GM04504 (cell line): ENCODE data around the gene ALPL.

Experiments
- DNase-seq: peaks from one replicate; pipeline ENCODE4 v3.0.0-alpha.2; 2012; ENCODE audit warnings: low read depth

ALPL gene

DNA sequence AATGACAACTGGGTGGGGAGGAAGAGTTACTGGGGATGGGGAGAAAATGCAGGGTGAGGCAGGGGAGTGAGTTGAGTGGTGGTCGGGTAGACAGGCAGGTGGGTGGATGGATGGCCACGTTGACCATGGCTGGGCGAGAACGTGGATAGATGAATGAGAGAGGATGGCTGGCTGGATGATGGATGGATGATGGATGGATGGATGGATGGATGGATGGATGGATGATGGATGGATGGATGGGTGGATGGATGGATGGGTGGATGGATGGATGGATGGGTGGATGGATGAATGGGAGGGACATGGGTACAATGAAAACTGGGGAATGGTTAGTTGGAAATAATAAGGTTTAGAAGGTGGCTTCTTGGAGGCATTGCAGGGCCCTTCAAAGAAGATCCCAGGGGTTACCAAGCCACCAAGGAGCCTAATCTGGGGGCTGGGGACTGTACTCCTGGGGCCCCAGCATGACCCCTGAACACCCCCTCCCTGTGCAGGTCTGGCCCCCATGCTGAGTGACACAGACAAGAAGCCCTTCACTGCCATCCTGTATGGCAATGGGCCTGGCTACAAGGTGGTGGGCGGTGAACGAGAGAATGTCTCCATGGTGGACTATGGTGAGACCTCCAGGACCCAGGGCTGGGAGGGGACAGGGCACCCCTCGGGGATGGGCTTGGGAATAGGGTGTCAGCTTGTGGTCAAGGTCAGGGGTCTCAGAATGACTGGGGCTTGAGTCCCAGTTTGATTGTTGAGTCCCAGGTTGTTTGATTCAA is 67.0 kb downstream of the ALPL start:
- DNase-seq, result no peak

DNA sequence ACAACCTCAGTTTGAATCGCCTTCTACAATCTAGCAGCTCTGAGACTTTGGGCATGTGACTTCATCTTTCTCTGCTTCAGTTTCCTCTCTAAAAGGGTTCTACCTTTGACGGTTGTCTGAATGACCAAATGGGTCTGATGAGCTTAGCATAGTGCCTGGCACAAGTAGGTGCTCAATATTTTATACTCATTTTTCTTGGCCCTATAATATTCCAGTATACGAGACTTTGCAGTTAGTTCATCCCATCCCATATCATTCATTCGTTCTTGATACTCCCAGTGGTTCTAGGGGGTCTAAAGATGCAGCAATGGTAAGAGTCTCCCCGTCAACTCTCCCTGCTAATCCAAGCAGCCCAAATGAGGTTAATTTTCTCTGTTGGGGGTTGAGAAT is 67.6 kb downstream of the ALPL start:
- DNase-seq, result no peak

DNA sequence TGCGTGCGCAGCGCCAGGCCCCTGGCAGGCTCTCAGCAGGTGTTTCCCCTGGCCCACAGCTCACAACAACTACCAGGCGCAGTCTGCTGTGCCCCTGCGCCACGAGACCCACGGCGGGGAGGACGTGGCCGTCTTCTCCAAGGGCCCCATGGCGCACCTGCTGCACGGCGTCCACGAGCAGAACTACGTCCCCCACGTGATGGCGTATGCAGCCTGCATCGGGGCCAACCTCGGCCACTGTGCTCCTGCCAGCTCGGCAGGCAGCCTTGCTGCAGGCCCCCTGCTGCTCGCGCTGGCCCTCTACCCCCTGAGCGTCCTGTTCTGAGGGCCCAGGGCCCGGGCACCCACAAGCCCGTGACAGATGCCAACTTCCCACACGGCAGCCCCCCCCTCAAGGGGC is 68.1 kb downstream of the ALPL start:
- no peak for DNase-seq

DNA sequence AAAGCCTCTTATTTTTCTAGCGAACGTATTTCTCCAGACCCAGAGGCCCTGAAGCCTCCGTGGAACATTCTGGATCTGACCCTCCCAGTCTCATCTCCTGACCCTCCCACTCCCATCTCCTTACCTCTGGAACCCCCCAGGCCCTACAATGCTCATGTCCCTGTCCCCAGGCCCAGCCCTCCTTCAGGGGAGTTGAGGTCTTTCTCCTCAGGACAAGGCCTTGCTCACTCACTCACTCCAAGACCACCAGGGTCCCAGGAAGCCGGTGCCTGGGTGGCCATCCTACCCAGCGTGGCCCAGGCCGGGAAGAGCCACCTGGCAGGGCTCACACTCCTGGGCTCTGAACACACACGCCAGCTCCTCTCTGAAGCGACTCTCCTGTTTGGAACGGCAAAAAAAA is 68.7 kb downstream of the ALPL start:
- DNase-seq, result no peak

DNA sequence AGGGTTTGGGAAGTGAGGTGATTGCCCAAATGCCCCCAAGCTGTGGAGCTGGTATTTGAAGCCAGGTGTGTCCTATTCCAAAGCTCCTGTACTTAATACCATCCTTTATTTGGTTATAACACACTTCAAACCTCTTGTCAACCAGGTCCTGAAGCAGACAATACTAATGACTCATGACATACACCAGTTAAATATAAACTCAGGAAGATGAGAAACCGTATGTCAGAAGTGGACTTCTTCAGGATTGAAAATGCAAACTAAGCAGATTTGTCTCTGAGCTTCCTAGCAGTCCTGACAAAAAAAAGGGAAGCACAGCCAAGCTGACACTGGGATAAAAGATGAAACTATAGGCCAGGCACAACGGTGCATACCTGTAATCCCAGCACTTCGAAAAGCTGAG is 70.6 kb downstream of the ALPL start:
- no peak for DNase-seq

DNA sequence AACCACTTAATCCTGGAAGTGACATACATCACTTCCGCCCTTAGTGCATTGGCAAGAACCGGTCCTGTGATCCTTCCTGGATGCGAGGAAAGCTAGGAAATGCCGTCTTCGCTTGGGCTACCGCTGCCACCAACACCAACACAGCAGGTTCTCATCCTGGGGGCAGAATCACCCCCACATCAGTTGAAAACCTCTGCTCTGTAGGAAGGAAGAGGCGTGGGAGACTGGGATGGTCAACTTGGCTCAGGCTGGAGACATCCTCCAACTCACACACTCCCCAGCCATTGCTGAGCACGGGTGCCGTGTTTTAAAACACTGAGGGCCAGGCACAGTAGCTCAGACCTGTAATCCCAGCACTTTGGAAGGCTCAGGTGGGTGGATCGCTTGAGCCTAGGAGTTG is 74.9 kb downstream of the ALPL start:
- no peak for DNase-seq

DNA sequence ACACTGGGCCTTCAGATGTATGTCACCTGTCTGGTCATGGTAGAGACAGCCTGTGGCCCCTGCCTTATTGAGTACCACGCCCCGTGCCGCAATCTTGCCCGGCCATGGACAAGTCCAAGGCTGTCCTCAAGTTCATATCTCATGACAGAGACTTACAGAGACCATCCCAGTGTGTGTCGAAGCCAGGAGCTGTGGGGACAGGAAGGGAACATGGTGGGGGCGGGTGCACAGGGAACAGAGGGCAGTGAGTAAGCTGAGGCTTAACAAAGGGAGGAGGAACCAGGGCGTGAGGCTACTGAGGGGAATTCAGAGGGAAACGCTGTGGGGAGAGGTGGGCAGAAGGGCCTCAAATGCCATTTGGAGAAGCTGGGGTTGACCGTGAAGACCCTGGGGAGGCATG is 75.8 kb downstream of the ALPL start:
- DNase-seq, result no peak

DNA sequence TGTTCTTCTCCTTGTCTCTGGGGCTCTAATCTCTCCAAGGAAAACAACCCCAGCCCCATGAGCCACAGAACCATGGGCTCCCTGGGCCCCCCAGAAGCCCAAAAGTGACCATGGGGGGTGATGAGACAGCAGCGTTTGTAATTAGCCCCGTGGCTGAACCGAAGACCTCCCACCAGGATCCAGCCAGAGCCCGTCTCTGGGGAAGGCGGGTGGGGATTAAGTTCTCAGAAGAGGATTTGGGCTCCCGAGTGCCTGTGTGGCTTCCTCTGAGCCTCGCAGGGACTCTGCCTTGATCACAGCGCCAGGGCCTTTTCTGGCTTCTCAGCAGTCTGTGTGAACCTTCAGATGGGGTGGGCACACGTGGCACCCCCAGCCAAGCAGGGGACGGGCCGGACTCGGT is 77.0 kb downstream of the ALPL start:
- DNase-seq, result no peak

DNA sequence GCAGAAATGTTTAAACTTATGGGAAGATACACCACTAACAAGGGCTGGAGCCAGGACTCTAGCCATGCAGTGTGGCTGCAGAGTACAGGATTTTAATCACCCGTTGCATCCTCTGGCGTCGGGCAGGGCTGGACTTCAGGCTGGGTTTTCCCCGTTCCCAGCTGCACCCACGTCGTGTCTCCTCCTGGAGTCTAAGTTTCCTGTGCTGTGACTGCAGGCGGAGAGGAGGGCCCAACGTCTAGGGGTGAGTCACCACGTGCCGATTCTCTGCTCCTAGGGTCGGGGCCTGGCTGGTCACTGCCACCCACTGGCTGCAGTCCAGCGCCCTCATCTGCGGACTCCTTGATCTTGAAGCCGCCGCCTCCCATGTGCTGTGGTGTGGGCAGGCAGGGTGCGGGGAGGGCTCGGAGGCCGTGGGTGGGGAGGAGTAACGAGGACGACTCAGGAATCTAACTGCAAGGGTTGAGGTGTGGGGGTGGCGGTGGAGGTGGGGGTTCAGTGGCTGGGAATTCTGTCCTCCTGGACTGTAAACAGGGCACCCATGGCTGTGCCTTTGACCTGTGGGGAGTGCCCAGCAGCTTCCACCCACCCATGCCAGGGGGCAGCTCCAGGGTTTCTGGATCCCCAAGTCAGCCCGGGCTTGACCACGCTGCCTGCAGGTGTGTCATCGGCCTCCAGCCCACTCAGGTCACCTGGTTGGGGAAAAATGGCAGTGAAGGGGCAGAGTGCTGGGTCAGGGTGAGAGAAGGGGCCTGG is 77.8 kb downstream of the ALPL start:
- peak; percentile 58 for DNase-seq

DNA sequence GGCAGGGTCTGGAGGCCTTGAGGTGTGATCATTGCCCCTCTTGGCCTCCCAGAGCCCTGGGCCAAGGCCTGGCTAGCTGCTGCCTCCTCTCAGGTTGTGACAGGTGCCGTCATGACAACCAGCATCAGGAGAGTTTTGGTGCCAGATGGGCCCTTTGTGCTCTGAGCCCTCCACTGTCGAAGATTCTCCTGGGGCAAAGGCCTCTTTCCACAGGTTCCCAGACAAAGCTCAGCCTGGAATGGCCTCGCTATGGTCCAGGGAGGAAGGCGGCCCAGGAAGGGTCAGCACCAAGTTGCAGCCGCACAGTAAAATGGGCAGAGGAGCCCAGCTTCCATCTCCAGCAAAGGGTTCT is 78.4 kb downstream of the ALPL start:
- DNase-seq, result no peak

DNA sequence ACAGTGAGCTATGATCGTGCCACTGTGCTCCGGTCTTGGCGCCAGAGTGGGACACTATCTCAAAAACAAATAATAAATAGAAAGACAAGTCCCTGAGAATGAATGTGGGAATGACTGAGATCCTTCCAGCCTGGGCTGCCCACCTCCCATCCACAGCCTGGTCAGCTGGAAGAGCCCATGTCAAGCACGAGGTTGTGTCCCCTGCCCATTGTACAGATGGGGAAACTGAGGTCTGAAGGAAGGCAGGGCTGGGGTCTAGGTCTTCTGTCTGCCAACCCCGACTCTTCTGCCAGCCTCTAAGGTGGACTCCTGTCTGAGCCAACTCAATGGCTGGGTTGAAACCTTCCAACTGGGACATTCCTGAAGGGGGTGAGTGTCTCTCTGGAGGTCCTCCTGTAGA is 80.4 kb downstream of the ALPL start:
- DNase-seq, result no peak

DNA sequence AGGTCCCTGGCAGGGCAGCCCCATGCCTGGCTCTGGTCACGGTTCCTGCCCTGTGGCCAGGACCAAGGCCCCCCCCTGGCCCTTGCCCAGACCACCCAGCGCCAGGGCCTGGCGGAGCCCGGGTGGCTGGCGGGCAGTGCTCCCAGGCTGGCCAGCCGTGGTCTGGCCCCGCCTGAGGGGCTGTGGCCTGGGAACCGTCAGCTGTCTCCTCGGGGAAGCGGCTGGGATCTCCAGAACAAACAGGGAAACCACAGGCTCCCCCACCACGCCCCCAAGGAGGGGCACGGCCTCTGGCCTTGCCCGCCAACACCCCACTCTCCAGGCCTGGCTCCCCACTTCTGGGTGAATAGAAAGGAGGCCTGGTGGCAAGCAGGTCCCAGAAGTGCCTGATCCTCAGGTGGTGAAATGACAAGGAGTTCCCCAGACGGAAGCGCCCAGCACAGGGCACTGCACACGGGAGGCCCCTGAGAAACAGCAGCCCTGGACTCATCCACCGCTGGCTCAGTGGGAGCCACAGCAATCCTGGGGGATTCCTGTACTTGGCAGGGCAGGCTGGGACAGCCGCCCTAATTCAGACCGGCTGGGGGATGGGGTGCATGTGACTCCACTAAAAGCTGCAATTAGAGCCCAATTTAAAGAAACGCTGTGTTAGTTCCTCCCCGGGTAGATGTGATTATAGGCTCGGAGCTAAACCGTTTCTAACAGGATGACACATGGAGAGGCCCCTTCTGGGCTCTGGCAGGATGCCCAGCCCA is 81.1 kb downstream of the ALPL start:
- no peak for DNase-seq

DNA sequence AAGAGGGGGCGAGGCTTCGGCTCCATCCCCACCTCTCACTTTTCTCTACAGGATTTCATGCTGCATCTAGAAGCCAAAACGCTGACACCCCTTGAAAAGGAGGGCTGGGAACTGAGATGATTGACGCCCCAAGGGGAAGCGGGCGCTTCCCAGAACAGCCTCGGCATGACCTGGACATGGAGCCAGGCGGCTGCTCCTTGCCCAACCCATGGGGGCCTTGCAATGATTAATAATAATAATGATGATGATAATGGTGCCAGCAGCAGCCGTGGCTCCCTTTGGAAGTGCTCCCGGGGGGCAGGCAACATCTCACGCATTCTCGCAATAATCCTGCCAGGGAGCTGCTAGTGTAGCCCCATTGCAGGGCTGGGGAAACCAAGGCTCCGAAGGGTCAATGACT is 81.7 kb downstream of the ALPL start:
- DNase-seq, result no peak

DNA sequence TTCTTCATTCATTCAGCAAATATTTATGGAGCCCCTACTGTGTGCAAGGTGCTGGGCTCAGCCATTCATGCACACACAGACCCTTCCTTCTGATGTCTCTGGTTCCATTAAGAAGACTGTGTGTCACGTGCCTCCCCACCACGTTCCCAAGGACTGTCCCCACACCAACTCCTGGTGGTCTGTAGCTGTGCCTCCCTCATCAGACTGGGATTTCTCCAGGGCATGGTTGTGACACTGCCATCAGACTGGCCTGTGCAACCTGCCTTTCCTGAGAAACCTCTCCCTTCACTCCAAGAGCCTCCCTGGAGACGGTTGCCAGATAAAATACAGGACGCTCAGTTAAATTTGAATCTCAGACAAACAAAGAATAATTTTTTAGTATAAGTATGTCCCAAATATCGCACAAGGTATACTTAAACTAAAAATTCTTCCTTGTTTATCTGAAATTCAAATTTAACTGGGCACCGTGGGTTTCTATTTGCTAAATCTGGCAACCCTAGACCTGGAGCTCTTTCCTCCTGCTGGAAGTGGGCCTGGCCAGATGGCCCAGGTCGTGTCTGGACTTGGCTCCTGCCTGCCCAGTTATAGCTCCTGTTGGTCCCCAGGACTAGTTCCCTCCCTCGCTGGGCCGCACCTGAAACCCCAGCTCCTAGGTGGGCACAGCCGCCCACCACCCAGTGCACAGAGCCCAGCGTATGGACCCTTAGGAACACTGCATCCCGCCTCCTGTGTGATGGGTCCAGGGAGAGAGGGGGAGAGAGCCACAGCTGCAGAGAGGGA is 83.1 kb downstream of the ALPL start:
- DNase-seq, result no peak

DNA sequence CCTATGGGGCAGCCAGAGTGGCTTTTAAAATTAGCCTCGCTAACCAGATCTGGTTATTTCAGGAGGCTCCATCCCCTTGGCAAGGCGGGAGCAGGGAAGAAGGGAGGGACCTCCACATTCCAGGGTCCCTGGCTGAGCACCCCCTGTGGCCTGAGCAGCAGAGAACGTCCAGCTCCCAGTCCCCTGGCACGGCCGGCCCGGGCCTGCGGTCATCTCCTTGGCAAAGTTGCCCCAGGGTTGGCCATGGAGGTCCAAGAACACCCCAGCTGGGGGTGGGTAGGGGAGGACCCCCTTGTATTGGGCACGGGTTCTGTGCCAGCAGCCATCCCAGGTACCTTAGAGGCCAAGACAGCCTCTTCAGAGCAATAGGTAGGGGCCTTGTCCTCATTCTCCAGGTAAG is 84.0 kb downstream of the ALPL start:
- DNase-seq, result no peak

DNA sequence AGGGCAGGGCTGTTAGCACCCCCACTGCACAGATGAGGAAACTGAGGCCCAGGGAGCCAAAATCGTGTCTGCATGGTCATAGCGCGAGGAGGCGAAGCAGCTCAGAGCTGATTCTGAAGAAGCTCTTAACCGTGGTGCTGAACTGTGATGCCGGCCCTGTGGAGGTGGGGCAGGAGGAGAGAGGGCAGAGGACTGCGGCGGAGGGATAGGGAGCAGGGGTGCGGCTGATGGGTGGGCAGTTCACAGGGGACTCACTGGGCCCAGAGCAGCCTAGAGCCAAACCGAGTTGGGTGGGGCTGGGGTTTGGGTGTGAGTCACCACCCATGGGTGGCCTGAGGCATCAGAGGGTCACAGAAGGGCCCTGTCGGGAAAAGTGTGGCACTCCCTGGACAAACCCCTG is 85.3 kb downstream of the ALPL start:
- no peak for DNase-seq

DNA sequence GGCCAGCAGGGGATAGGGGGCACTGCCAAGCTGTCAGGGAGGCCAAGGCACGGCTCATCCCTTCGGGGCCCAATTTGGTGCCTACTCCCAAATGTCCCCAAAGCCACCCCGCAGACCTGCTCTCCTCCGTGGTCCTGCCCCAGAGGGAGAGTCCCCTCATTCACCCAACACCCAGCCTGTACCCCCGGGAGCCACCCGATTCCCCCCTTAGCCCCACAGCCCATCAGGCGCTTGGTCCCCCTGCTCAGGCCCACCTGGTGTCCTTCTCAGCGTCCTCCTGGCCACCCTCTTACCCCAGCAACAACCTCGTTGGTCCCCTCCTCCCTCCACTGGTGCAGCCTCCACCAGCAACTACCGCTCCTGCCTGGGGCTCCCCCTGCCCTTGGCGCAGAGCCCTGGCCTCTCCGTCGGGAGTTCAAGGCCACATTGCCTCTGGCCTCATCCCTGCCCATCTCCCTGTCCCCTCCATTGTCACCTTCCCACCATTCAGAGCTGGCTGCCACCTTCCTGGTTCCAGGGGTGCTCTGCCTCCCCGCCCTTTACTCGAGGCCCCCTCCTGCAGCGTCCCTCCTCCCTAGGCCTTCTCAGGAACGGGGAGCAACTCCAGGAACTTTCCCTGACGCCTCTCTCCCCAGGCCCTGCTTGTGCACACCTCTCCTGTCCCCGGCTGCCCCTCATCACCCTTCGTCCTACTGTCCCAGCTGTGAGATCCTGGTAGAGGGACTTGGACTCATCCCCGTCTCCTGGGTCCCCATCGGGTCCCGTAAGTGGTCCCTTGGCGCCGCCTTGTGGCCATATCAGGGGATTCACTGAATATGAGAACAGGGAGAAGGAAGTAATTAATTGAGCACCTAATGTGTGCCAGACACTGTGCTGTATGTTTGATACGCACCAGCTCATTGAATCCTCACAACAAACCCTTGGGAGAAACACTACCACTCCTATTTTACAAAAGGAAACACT is 86.0 kb downstream of the ALPL start:
- DNase-seq, result no peak

DNA sequence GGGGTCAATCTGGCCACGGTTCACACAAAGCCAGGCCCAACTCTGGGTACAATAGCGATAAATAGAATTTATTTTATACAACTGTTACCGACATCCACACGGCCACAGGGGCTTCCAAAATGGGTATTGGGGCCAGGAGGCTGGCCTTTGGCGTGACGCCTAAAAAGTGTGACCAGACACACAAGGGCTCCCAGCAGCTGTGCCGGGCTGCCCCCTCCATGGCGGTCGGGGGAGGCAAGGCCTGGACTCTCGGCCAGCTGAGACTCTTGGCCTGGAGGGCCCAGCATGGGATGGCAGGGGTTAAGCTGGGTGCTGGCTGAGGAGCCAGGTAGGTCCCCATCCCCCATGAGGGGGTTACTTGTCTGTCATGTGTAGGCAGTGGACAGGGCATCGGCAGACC is 87.0 kb downstream of the ALPL start:
- no peak for DNase-seq

DNA sequence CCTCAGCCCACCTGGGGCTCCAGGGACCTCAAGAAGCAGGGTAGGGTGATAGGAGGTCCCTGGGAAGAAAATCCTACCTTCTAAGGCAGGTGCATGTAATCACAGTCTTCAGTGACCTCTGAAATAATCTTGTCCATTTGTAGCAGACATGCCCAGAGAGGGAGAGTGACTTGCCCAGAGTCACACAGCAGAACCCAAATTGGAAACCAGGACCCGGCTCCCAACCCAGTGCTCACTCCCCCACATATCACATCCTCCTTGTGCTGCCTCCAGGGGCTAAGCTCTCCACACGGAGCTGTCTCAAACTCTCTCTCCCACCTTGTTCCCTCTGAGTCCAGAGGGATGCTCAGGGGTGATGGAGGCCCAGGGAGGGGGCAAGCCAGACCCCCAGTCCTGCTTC is 87.4 kb downstream of the ALPL start:
- DNase-seq, result no peak

DNA sequence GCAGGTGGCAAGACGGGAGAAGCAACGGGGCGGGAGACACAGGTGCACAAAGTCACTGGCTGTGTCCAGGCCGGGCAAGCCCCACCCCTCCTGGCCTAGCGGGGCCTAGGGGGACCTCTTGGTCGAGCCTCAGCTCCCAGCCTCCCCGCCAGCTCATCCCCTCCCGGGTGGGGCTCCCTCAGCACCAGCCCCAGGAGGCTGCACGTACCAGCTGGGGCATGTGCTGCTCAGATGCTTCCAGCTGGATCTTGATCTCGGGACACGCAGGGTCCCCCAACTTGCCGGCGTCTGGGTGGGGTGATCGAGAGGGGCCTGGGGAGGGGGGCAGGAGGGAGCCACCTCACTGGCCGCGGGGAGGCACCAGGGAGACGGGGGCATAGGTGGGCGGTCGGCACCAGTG is 88.5 kb downstream of the ALPL start:
- no peak for DNase-seq

DNA sequence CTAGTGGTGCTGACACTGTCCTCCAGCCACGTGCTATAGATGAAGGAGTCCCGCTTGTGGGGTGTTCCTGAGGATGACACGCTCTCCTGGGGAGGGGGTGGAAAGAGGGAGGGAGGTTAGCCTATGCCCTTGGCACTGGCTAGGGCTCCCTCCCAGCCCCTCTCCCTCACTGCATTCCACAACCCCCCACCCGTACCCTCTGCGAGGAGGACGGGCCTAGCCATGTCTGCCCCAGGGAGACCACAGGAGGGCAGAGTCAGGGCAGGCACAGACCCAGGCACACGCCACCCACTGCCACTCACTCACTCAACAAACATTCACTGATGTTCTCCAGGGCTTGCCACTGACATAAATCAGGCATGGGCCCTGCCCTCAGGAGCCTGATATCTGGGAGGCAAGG is 89.2 kb downstream of the ALPL start:
- no peak for DNase-seq
